GM12878 (cell line): ENCODE results near the gene FAM78A. TPM values are rescaled to one million over a fixed set of nuclear protein-coding genes. Genes with fewer than 3 reads are reported as not detected.

Source experiments
- ATAC-seq: fragments of 200-7000 bp; cut with Tn5 transposase; 3 replicates; pipeline ENCODE4 v1.9.1; 2020; ENCODE audit warnings: mild to moderate bottlenecking, moderate library complexity
- BruUV-seq: library from RNA; stranded (reverse); fragments of 400-500 nt; replicated peaks from 2 replicates; lab custom pipeline; 2021; lab: Mats Ljungman, UMichigan
- CTCF ChIA-PET: fragments of 300-600 bp; sonication (Branson Sonifier 250); formaldehyde crosslinking; extraction: SDS; loops from one replicate; lab custom pipeline; 2021; ENCODE audit warnings: inconsistent platforms; lab: Yijun Ruan, JAX
- POLR2A ChIA-PET: fragments of 350-600 bp; formaldehyde crosslinking; extraction: SDS; loops from one replicate; lab custom pipeline; 2021; ENCODE audit warnings: inconsistent platforms; lab: Charles Lee
- RAD21 ChIA-PET: fragments of 300-600 bp; sonication (Branson Sonifier 250); formaldehyde crosslinking; loops from one replicate; lab custom pipeline; 2023; ENCODE audit warnings: antibody characterized with exemption; ENCODE audit not compliant: unreplicated experiment; lab: Charles Lee
- SMC1A ChIA-PET: fragments of 300-600 bp; sonication (Branson Sonifier 250); formaldehyde crosslinking; loops from one replicate; lab custom pipeline; 2023; ENCODE audit not compliant: unreplicated experiment, uncharacterized antibody; lab: Charles Lee
- DNase-seq: peaks from one replicate; pipeline ENCODE4 v3.0.0-alpha.2; 2011; ENCODE audit warnings: low read depth, low spot score
- FAIRE-seq: peaks from 3 replicates; lab custom pipeline; 2011; peaks lifted over from hg19 to GRCh38; lab: Jason Lieb, UNC
- H2AFZ ChIP-seq: 2 replicates; pipeline ENCODE4 v1.6.0; 2011; ENCODE audit warnings: low read depth, low read length, control low read depth; ENCODE audit not compliant: control insufficient read depth
- H3K27ac ChIP-seq: 2 replicates; pipeline ENCODE4 v1.5.1; 2011; ENCODE audit warnings: control low read depth; ENCODE audit not compliant: control insufficient read depth, insufficient read depth
- H3K27me3 ChIP-seq, 2 experiments: replicated peaks in 1 of 2; 2 replicates each; pipeline versions ENCODE4 v1.6.0 to v1.6.1; 2011; ENCODE audit warnings: low read length in 1 of 2; ENCODE audit not compliant: control insufficient read depth in 2 of 2, insufficient read depth in 2 of 2
- H3K36me3 ChIP-seq, 2 experiments: 2 replicates each; pipeline ENCODE4 v1.5.1; 2011; ENCODE audit warnings: low read length in 1 of 2; ENCODE audit not compliant: control insufficient read depth in 2 of 2, insufficient read depth in 2 of 2
- H3K4me1 ChIP-seq: 2 replicates; pipeline ENCODE4 v1.6.1; 2011; ENCODE audit warnings: mild to moderate bottlenecking, low read length, moderate library complexity, mixed read lengths; ENCODE audit not compliant: control insufficient read depth, insufficient read depth
- H3K4me2 ChIP-seq: 2 replicates; pipeline ENCODE4 v1.6.0; 2011; ENCODE audit warnings: control low read depth; ENCODE audit not compliant: control insufficient read depth, insufficient read depth
- H3K4me3 ChIP-seq: fragments of 200-600 bp; sonication (generic); 2 replicates; pipeline ENCODE4 v1.5.1; 2016
- H3K79me2 ChIP-seq: 2 replicates; pipeline ENCODE4 v1.6.0; 2011; ENCODE audit warnings: low read length; ENCODE audit not compliant: control insufficient read depth, insufficient read depth
- H3K9ac ChIP-seq: 2 replicates; pipeline ENCODE4 v1.8.0; 2011; ENCODE audit warnings: low read length, control low read depth, mixed read lengths; ENCODE audit not compliant: control insufficient read depth, insufficient read depth
- H3K9me3 ChIP-seq: replicated peaks from 3 replicates; pipeline ENCODE4 v1.5.1; 2011; ENCODE audit warnings: mild to moderate bottlenecking, low read length; ENCODE audit not compliant: control insufficient read depth, insufficient read depth
- H4K20me1 ChIP-seq: 2 replicates; pipeline ENCODE4 v1.6.0; 2011; ENCODE audit not compliant: control insufficient read depth, insufficient read depth
- BACH1 ChIP-seq: fragments of 450-650 bp; IDR thresholded peaks from 2 replicates; pipeline ENCODE4 v1.6.1; 2017; ENCODE audit warnings: mild to moderate bottlenecking, borderline replicate concordance
- EGR1 ChIP-seq, 2 experiments: IDR thresholded peaks; 1 replicate in 1 of 2; 2 replicates in 1 of 2; pipeline ENCODE4 v1.6.1; 2011 to 2012; ENCODE audit warnings: low read depth in 2 of 2, low read length in 2 of 2, borderline replicate concordance in 1 of 2, mild to moderate bottlenecking in 1 of 2, moderate library complexity in 1 of 2
- NFIC ChIP-seq: IDR thresholded peaks from 2 replicates; pipeline ENCODE4 v1.6.1; 2012; ENCODE audit warnings: low read depth, mild to moderate bottlenecking, inconsistent platforms, low read length, moderate library complexity
- YBX1 ChIP-seq: fragments of 450-650 bp; IDR thresholded peaks from 2 replicates; pipeline ENCODE4 v1.6.1; 2016; ENCODE audit warnings: antibody characterized with exemption
- WGBS: methylation state at CpG from one replicate; pipeline ENCODE4 v1.1.6; 2016; ENCODE audit warnings: low lambda C conversion rate; ENCODE audit not compliant: insufficient replicate concordance, insufficient coverage; ENCODE audit errors: missing lambda C conversion rate; 5-methylcytosine and 5-hydroxymethylcytosine counted together
- in situ Hi-C: fragments of 300-500 bp; cut with MboI; formaldehyde crosslinking; loops from 9 replicates; pipeline ENCODE4 v1.14.3; 2018; ENCODE audit warnings: mixed read lengths
- intact Hi-C: fragments of 100-400 bp; cut with micrococcal nuclease; formaldehyde crosslinking; loops from one replicate; pipeline ENCODE4 v1.14.2; 2022; ENCODE audit not compliant: unreplicated experiment
- polyA plus RNA-seq, 11 experiments: library from polyadenylated mRNA; depleted of rRNA in 4 of 11; unstranded in 6 of 11; stranded (reverse) in 5 of 11; fragments of >200 nt; fragmentation: Nextera tagmentation in 4 of 11; fragmentation: Illumina TruSeq in 1 of 11; extraction: Ambion mirVana in 4 of 11; extraction: Trizol in 1 of 11; gene quantifications; 1 replicate in 1 of 11; 2 replicates in 10 of 11; pipeline versions ENCODE4 v1.2.1 to v1.2.3, GENCODE V29; 2011 to 2016; ENCODE audit warnings: inconsistent platforms in 2 of 11, missing spikeins in 2 of 11, low read depth in 1 of 11
- total RNA-seq, 4 experiments: library from RNA; depleted of rRNA in 3 of 4; stranded (reverse); fragments of >200 nt in 3 of 4; fragmentation: Illumina TruSeq in 1 of 4; extraction: Trizol in 1 of 4; gene quantifications; 2 replicates each; pipeline versions ENCODE4 v1.2.1 to v1.2.3, GENCODE V29; 2013 to 2021
- TF ChIP-seq, protein P1 (sequence below): fragments of 450-650 bp; IDR thresholded peaks from 2 replicates; pipeline ENCODE4 v1.6.1; 2018; ENCODE audit warnings: borderline replicate concordance, mild to moderate bottlenecking; ENCODE audit not compliant: partially characterized antibody
- TF ChIP-seq, protein P2 (sequence below): IDR thresholded peaks from 2 replicates; pipeline ENCODE4 v1.6.1; 2012; ENCODE audit warnings: mild to moderate bottlenecking, low read depth, low read length
- TF ChIP-seq, protein P3 (sequence below): fragments of 450-650 bp; IDR thresholded peaks from 2 replicates; pipeline ENCODE4 v1.6.1; 2017; ENCODE audit warnings: mild to moderate bottlenecking, moderate library complexity

Gene FAM78A
- total and polyA plus RNA-seq, 10 of the 15 experiments (the other 5 are each of a cell fraction or from before 2014, with no cell fraction given): 0.18 to 32.5 (median 12.2) TPM

DNA sequence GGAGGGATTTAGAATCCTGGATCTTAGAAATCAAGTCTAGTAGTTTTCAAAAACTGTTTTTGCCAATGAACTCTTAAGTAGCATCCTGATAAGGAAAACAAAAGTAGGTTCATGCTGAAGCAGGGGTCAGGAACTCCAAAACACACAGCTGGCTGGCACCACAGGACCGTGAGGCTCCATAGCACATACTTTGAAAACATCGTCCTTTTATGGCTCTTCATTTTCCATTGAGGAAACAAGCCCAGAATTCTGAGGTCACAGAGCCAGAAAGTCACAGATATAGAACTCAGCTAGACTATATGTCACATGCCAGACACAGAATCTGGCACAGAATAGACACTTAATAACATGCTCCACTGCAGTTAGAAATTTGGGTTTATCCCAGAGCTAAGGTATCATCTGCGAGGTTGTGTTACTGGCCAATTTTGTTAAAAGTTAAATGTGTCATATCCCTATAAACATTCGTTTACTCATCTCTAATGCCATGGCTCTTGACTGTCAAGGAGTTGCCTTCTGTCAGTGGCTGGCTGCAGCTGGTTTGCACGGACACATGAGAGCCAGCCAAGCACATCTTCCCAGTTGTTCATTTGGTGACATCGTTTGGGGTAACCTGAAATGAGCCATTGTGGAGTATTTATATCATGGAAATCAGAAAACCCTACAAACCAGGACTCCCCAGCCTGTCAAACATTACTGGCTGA lies 58.8 kb downstream of the FAM78A start (continued):
- TF ChIP-seq, protein P1, sequence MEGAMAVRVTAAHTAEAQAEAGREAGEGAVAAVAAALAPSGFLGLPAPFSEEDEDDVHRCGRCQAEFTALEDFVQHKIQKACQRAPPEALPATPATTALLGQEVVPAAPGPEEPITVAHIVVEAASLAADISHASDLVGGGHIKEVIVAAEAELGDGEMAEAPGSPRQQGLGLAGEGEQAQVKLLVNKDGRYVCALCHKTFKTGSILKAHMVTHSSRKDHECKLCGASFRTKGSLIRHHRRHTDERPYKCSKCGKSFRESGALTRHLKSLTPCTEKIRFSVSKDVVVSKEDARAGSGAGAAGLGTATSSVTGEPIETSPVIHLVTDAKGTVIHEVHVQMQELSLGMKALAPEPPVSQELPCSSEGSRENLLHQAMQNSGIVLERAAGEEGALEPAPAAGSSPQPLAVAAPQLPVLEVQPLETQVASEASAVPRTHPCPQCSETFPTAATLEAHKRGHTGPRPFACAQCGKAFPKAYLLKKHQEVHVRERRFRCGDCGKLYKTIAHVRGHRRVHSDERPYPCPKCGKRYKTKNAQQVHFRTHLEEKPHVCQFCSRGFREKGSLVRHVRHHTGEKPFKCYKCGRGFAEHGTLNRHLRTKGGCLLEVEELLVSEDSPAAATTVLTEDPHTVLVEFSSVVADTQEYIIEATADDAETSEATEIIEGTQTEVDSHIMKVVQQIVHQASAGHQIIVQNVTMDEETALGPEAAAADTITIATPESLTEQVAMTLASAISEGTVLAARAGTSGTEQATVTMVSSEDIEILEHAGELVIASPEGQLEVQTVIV: no peak

DNA sequence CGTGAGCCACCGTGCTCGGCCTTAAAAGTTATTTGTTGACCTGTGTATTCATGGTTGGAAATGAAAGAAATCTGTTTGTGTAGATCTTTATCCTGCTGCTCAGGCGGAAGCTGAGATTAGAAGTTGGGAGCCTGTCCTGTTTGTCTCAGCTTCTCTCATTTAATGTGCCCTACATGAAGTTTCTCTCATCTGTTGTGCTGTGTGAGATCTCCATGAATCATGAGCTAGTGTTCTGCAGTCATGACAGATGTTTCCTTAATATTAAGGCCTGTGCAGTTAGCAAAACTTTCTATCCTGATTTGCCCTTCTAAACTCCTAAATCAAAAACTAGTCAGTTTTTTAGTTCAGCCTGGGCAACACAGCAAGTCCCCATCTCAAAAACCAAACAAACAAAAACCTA lies 59.5 kb downstream of the FAM78A start:
- 94% methylated on average over 4 of the region's 4 CpGs for whole genome bisulfite sequencing
- CTCF ChIA-PET: interaction anchor here (0.7 kb wide), 2 partner anchors 39 to 63 kb away, joined by 3 to 4 read pairs; no protein-coding TSS in a partner anchor
- TF ChIP-seq, protein P2, sequence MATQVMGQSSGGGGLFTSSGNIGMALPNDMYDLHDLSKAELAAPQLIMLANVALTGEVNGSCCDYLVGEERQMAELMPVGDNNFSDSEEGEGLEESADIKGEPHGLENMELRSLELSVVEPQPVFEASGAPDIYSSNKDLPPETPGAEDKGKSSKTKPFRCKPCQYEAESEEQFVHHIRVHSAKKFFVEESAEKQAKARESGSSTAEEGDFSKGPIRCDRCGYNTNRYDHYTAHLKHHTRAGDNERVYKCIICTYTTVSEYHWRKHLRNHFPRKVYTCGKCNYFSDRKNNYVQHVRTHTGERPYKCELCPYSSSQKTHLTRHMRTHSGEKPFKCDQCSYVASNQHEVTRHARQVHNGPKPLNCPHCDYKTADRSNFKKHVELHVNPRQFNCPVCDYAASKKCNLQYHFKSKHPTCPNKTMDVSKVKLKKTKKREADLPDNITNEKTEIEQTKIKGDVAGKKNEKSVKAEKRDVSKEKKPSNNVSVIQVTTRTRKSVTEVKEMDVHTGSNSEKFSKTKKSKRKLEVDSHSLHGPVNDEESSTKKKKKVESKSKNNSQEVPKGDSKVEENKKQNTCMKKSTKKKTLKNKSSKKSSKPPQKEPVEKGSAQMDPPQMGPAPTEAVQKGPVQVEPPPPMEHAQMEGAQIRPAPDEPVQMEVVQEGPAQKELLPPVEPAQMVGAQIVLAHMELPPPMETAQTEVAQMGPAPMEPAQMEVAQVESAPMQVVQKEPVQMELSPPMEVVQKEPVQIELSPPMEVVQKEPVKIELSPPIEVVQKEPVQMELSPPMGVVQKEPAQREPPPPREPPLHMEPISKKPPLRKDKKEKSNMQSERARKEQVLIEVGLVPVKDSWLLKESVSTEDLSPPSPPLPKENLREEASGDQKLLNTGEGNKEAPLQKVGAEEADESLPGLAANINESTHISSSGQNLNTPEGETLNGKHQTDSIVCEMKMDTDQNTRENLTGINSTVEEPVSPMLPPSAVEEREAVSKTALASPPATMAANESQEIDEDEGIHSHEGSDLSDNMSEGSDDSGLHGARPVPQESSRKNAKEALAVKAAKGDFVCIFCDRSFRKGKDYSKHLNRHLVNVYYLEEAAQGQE: no peak
- TF ChIP-seq BACH1 (no peak), YBX1 (no peak), EGR1 (IDR thresholded peaks at IDR 0.05; ENCODE audit: borderline replicate concordance in 1 of 2, low read depth in 2 of 2, low read length in 2 of 2) (no peak), NFIC (no peak)
- TF ChIP-seq, protein P1: no peak
- TF ChIP-seq, protein P3, sequence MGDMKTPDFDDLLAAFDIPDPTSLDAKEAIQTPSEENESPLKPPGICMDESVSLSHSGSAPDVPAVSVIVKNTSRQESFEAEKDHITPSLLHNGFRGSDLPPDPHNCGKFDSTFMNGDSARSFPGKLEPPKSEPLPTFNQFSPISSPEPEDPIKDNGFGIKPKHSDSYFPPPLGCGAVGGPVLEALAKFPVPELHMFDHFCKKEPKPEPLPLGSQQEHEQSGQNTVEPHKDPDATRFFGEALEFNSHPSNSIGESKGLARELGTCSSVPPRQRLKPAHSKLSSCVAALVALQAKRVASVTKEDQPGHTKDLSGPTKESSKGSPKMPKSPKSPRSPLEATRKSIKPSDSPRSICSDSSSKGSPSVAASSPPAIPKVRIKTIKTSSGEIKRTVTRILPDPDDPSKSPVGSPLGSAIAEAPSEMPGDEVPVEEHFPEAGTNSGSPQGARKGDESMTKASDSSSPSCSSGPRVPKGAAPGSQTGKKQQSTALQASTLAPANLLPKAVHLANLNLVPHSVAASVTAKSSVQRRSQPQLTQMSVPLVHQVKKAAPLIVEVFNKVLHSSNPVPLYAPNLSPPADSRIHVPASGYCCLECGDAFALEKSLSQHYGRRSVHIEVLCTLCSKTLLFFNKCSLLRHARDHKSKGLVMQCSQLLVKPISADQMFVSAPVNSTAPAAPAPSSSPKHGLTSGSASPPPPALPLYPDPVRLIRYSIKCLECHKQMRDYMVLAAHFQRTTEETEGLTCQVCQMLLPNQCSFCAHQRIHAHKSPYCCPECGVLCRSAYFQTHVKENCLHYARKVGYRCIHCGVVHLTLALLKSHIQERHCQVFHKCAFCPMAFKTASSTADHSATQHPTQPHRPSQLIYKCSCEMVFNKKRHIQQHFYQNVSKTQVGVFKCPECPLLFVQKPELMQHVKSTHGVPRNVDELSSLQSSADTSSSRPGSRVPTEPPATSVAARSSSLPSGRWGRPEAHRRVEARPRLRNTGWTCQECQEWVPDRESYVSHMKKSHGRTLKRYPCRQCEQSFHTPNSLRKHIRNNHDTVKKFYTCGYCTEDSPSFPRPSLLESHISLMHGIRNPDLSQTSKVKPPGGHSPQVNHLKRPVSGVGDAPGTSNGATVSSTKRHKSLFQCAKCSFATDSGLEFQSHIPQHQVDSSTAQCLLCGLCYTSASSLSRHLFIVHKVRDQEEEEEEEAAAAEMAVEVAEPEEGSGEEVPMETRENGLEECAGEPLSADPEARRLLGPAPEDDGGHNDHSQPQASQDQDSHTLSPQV: no peak

More for the DNA sequence above, 59.5 kb downstream of the FAM78A start:
- Histone ChIP-seq H3K9me3 (peaks cover 3% of the 10 kb centered on the region; the same call in 1 of the 3 replicates), H3K4me3 (no peak overlapping the region), H2AFZ (no peak overlapping the region), H3K79me2 (no peaks in the 10 kb centered on the region), H3K36me3 (peaks cover 3 to 11% of the 10 kb centered on the region in 2 experiments; a peak in 2 of 4 replicates), H3K4me2 (no peak overlapping the region), H4K20me1 (no peaks in the 10 kb centered on the region), H3K27ac (no peak overlapping the region), H3K9ac (no peak overlapping the region), H3K4me1 (no peaks in the 10 kb centered on the region), H3K27me3 (no peaks in the 10 kb centered on the region)
- in situ Hi-C loops (no loop called here), intact Hi-C loops (no loop called here)
- ChIA-PET SMC1A (interaction anchor here (1.4 kb wide), 1 partner anchor 18 kb away, joined by 3 read pairs; no protein-coding TSS in a partner anchor), POLR2A (no interaction called here), RAD21 (no interaction called here)
- FAIRE-seq (no peak), DNase-seq (no peak), ATAC-seq (no peak)
- no TSS peak for BruUV-seq
